A549 (cell line): ENCODE results near the gene UQCC3.

Experiments
- CBX8 ChIP-seq: fragments of 200-600 bp; sonication (generic); IDR thresholded peaks from 2 replicates; pipeline ENCODE4 v1.6.1; 2016
- CTCF ChIP-seq: fragments of >200 bp; sonication (Bioruptor Twin); formaldehyde crosslinking; IDR thresholded peaks from 3 replicates; pipeline ENCODE4 v1.5.1; 2016
- EHMT2 ChIP-seq: fragments of 200-600 bp; sonication (generic); IDR thresholded peaks from 2 replicates; pipeline ENCODE4 v1.6.1; 2016; ENCODE audit warnings: antibody characterized with exemption, low read depth, mild to moderate bottlenecking, moderate library complexity
- GATA3 ChIP-seq: IDR thresholded peaks from 2 replicates; pipeline ENCODE4 v1.6.1; 2012; ENCODE audit warnings: borderline replicate concordance
- JUN ChIP-seq, 2 experiments: fragments of >200 bp; sonication (Bioruptor Twin); formaldehyde crosslinking; IDR thresholded peaks; 2 replicates in 1 of 2; 3 replicates in 1 of 2; pipeline ENCODE4 v1.6.1; 2016 to 2017
- KDM1A ChIP-seq: fragments of 200-600 bp; sonication (generic); IDR thresholded peaks from 2 replicates; pipeline ENCODE4 v1.6.1; 2016; ENCODE audit warnings: low read depth, mild to moderate bottlenecking
- NFE2L2 ChIP-seq: fragments of 150-350 bp; conservative IDR thresholded peaks from 2 replicates; pipeline ENCODE4 v1.6.1; 2014; ENCODE audit warnings: low read length
- POLR2A ChIP-seq: IDR thresholded peaks from 2 replicates; pipeline ENCODE4 v1.6.1; 2012; ENCODE audit warnings: mild to moderate bottlenecking, low read length
- POLR2AphosphoS2 ChIP-seq: conservative IDR thresholded peaks from 2 replicates; pipeline ENCODE4 v1.6.1; 2012; ENCODE audit warnings: low read length, improper control_type of control experiment, inconsistent platforms
- REST ChIP-seq: fragments of 200-600 bp; sonication (generic); IDR thresholded peaks from 2 replicates; pipeline ENCODE4 v1.6.1; 2016; ENCODE audit warnings: antibody characterized with exemption, mild to moderate bottlenecking, moderate library complexity
- SREBF2 ChIP-seq: fragments of 450-650 bp; IDR thresholded peaks from 2 replicates; pipeline ENCODE4 v1.6.1; 2014; ENCODE audit warnings: mild to moderate bottlenecking, moderate library complexity

GRCh38 chr11:62713343-62713742, 41.9 kb downstream of the UQCC3 start:
- TF ChIP-seq JUN (IDR thresholded peaks at IDR 0.05) (no peak), CTCF (no peak), POLR2A (no peak), EHMT2 (no peak), CBX8 (no peak), SREBF2 (no peak), REST (no peak), GATA3 (no peak), KDM1A (no peak), NFE2L2 (no peak), POLR2AphosphoS2 (no peak)
